SK-N-SH (cell line): ENCODE data around the gene MAMDC2. TPM values are rescaled to one million over a fixed set of nuclear protein-coding genes. Genes with fewer than 3 reads are reported as not detected.

Source experiments
- CTCF ChIA-PET: fragments of 300-600, 350-600 bp; formaldehyde crosslinking; extraction: SDS; loops from one replicate; lab custom pipeline; 2021; lab: Yijun Ruan, JAX
- POLR2A ChIA-PET: fragments of 350-600 bp; sonication (Branson Sonifier 250); formaldehyde crosslinking; extraction: SDS; loops from one replicate; lab custom pipeline; 2020; ENCODE audit warnings: antibody characterized with exemption, inconsistent platforms; lab: Yijun Ruan, JAX
- DNase-seq: peaks from one replicate; pipeline ENCODE4 v3.0.0; 2012
- H2AFZ ChIP-seq: fragments of 200-600 bp; sonication (generic); 2 replicates; pipeline ENCODE4 v1.8.1; 2016; ENCODE audit warnings: antibody characterized with exemption, mild to moderate bottlenecking, low read depth
- H3F3A ChIP-seq: fragments of 200-600 bp; sonication (generic); replicated peaks from 2 replicates; pipeline ENCODE3; 2016; ENCODE audit warnings: antibody characterized with exemption, mild to moderate bottlenecking; ENCODE audit not compliant: insufficient read depth
- H3K27ac ChIP-seq, 2 experiments: fragments of 200-500 bp in 1 of 2; fragments of 200-600 bp in 1 of 2; sonication (Bioruptor generic) in 1 of 2; sonication (generic), shearing (Covaris generic) in 1 of 2; 2 replicates each; pipeline versions ENCODE4 v1.5.1 to v1.6.1; 2014 to 2016; ENCODE audit warnings: low read depth in 2 of 2, inconsistent platforms in 1 of 2, low read length in 1 of 2, mild to moderate bottlenecking in 1 of 2, mixed read lengths in 1 of 2
- H3K27me3 ChIP-seq: fragments of 200-600 bp; sonication (generic), shearing (Covaris generic); 2 replicates; pipeline ENCODE4 v1.6.1; 2016; ENCODE audit warnings: mixed run types; ENCODE audit not compliant: insufficient read depth
- H3K36me3 ChIP-seq, 2 experiments: fragments of 200-500 bp in 1 of 2; fragments of 200-600 bp in 1 of 2; sonication (Bioruptor generic) in 1 of 2; sonication (generic) in 1 of 2; replicated peaks in 1 of 2; 2 replicates each; pipeline versions ENCODE3 to v1.5.1; 2014 to 2016; ENCODE audit warnings: low read length in 1 of 2, mild to moderate bottlenecking in 1 of 2; ENCODE audit not compliant: insufficient read depth in 2 of 2, control insufficient read depth in 1 of 2
- H3K4me1 ChIP-seq, 2 experiments: fragments of 200-500 bp in 1 of 2; fragments of 200-600 bp in 1 of 2; sonication (Bioruptor generic) in 1 of 2; sonication (generic), shearing (Covaris generic) in 1 of 2; 2 replicates each; pipeline versions ENCODE4 v1.5.1 to v1.6.1; 2014 to 2016; ENCODE audit warnings: low read depth in 1 of 2, low read length in 1 of 2, mixed run types in 1 of 2; ENCODE audit not compliant: insufficient read depth in 2 of 2, control insufficient read depth in 1 of 2
- H3K4me2 ChIP-seq: fragments of 200-600 bp; sonication (generic), shearing (Covaris generic); 2 replicates; pipeline ENCODE4 v1.6.1; 2017; ENCODE audit warnings: mixed run types
- H3K4me3 ChIP-seq, 2 experiments: fragments of 200-500 bp in 1 of 2; fragments of 200-600 bp in 1 of 2; sonication (Bioruptor generic) in 1 of 2; sonication (generic), shearing (Covaris generic) in 1 of 2; 2 replicates each; pipeline versions ENCODE4 v1.5.1 to v1.8.1; 2014 to 2016; ENCODE audit warnings: low read depth in 2 of 2, inconsistent platforms in 1 of 2, low read length in 1 of 2, mild to moderate bottlenecking in 1 of 2, mixed read lengths in 1 of 2, moderate library complexity in 1 of 2
- H3K79me2 ChIP-seq: fragments of 200-600 bp; sonication (generic); 2 replicates; pipeline ENCODE4 v1.8.1; 2017; ENCODE audit warnings: mild to moderate bottlenecking; ENCODE audit not compliant: insufficient read depth
- H3K9ac ChIP-seq: fragments of 200-600 bp; sonication (generic); 2 replicates; pipeline ENCODE4 v1.6.1; 2017; ENCODE audit warnings: mixed run types
- H3K9me2 ChIP-seq: fragments of 200-600 bp; sonication (generic); 2 replicates; pipeline ENCODE4 v1.6.1; 2017; ENCODE audit warnings: mixed run types
- H3K9me3 ChIP-seq: fragments of 200-600 bp; sonication (generic); 2 replicates; pipeline ENCODE4 v1.6.1; 2017; ENCODE audit warnings: mixed run types, mild to moderate bottlenecking, moderate library complexity
- H4K20me1 ChIP-seq: fragments of 200-600 bp; sonication (generic); 2 replicates; pipeline ENCODE4 v1.6.1; 2017; ENCODE audit warnings: mild to moderate bottlenecking, mixed run types; ENCODE audit not compliant: insufficient read depth
- CHD2 ChIP-seq: fragments of 150-350 bp; IDR thresholded peaks from 2 replicates; pipeline ENCODE4 v1.6.1; 2018; ENCODE audit warnings: low read length; ENCODE audit not compliant: partially characterized antibody
- ELF1 ChIP-seq: IDR thresholded peaks from 2 replicates; pipeline ENCODE4 v1.4.0; 2012
- FOSL2 ChIP-seq: IDR thresholded peaks from 2 replicates; pipeline ENCODE4 v1.4.0; 2012; ENCODE audit warnings: low read depth, mild to moderate bottlenecking, moderate library complexity, borderline replicate concordance
- FOXJ3 ChIP-seq: sonication (generic); formaldehyde crosslinking; IDR thresholded peaks from 2 replicates; pipeline ENCODE4 v1.5.1; 2020; ENCODE audit warnings: mild to moderate bottlenecking, missing genetic modification reagents
- GABPA ChIP-seq: IDR thresholded peaks from 2 replicates; pipeline ENCODE4 v1.4.0; 2012; ENCODE audit warnings: low read depth, mild to moderate bottlenecking
- MAX ChIP-seq: IDR thresholded peaks from 2 replicates; pipeline ENCODE4 v1.4.0; 2012; ENCODE audit warnings: low read depth
- NFIC ChIP-seq: IDR thresholded peaks from 2 replicates; pipeline ENCODE4 v1.4.0; 2012; ENCODE audit warnings: borderline replicate concordance
- RAD21 ChIP-seq: IDR thresholded peaks from 2 replicates; pipeline ENCODE4 v1.6.1; 2012; ENCODE audit warnings: mild to moderate bottlenecking, low read length
- RCOR1 ChIP-seq: fragments of 150-350 bp; IDR thresholded peaks from 2 replicates; pipeline ENCODE4 v1.6.1; 2017; ENCODE audit warnings: antibody characterized with exemption, low read length
- SIN3A ChIP-seq: IDR thresholded peaks from 2 replicates; pipeline ENCODE4 v1.6.1; 2012; ENCODE audit warnings: low read depth, mild to moderate bottlenecking, low read length, moderate library complexity, borderline replicate concordance
- TAF1 ChIP-seq: IDR thresholded peaks from 2 replicates; pipeline ENCODE4 v1.6.1; 2012; ENCODE audit warnings: low read depth, mild to moderate bottlenecking, low read length, moderate library complexity, borderline replicate concordance
- WGBS: methylation state at CpG from one replicate; pipeline ENCODE4 v1.1.6; 2017; ENCODE audit warnings: low lambda C conversion rate; 5-methylcytosine and 5-hydroxymethylcytosine counted together
- polyA plus RNA-seq, 3 experiments: library from polyadenylated mRNA; depleted of rRNA; stranded (reverse); fragments of >200 nt; gene quantifications; 2 replicates each; pipeline ENCODE4 v1.2.3, GENCODE V29; 2012
- TF ChIP-seq, protein P1 (sequence below): fragments of 200-600 bp; sonication (generic); IDR thresholded peaks from 2 replicates; pipeline ENCODE4 v1.6.1; 2017; ENCODE audit warnings: antibody characterized with exemption, mild to moderate bottlenecking, moderate library complexity

The MAMDC2 gene
- polyA plus RNA-seq, 1 of the 3 experiments (the other 2 are of a cell fraction), result not detected

- no peak for DNase-seq
- Histone ChIP-seq H3K4me1 (no peaks in the 10 kb centered on the region), H3K9me3 (no peaks in the 10 kb centered on the region), H4K20me1 (no peaks in the 10 kb centered on the region), H3K4me2 (no peak overlapping the region), H3K4me3 (no peak overlapping the region), H3K36me3 (no peaks in the 10 kb centered on the region), H3K9me2 (no peaks in the 10 kb centered on the region), H3K27ac (no peak overlapping the region), H3F3A (peaks cover 11% of the 10 kb centered on the region), H3K79me2 (no peaks in the 10 kb centered on the region), H3K9ac (no peak overlapping the region), H3K27me3 (no peaks in the 10 kb centered on the region), H2AFZ (no peak overlapping the region)
- ChIA-PET POLR2A (no interaction called here), CTCF (no interaction called here)
- 78% methylated on average over 3 of the region's 3 CpGs for WGBS
- no peak for TF ChIP-seq FOSL2
- TF ChIP-seq GABPA, result no peak
- TF ChIP-seq, protein P1, sequence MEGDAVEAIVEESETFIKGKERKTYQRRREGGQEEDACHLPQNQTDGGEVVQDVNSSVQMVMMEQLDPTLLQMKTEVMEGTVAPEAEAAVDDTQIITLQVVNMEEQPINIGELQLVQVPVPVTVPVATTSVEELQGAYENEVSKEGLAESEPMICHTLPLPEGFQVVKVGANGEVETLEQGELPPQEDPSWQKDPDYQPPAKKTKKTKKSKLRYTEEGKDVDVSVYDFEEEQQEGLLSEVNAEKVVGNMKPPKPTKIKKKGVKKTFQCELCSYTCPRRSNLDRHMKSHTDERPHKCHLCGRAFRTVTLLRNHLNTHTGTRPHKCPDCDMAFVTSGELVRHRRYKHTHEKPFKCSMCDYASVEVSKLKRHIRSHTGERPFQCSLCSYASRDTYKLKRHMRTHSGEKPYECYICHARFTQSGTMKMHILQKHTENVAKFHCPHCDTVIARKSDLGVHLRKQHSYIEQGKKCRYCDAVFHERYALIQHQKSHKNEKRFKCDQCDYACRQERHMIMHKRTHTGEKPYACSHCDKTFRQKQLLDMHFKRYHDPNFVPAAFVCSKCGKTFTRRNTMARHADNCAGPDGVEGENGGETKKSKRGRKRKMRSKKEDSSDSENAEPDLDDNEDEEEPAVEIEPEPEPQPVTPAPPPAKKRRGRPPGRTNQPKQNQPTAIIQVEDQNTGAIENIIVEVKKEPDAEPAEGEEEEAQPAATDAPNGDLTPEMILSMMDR, result no peak
- no peak for TF ChIP-seq MAX
- no peak for TF ChIP-seq RCOR1
- TF ChIP-seq SIN3A, result no peak
Measured at GRCh38 chr9:70156729-70157128, 113.1 kb downstream of the MAMDC2 start.

DNA sequence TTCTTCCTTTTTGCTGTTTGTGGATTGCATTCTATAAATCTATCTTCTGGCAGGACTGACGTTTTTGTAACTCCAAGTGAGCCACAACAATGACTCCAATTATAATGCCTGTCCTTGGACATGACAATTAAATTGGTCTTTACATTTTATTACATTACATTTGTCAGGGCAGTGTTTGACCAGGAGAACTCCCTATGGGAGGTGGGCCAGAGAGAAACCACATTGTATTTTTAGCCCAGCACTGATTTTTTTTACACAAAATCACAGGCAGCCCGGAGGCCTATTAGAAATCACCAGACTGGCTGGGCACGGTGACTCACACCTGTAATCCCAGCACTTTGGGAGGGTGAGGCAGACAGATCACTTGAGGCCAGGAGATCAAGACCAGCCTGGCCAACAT, 116.0 kb downstream of the MAMDC2 start:
- H3K9me3 ChIP-seq, result no peaks in the 10 kb centered on the region
- no peak overlapping the region for H3K4me2 ChIP-seq
- H3K9ac ChIP-seq, result no peak overlapping the region
- no peak for DNase-seq
- ChIA-PET CTCF (interaction anchor here (2.1 to 2.5 kb wide), 2 partner anchors 10 to 47 kb away, joined by 9 read pairs; no protein-coding TSS in a partner anchor), POLR2A (no interaction called here)
- no peaks in the 10 kb centered on the region for H3K27me3 ChIP-seq
- no peak overlapping the region for H2AFZ ChIP-seq
- no peak overlapping the region for H3K27ac ChIP-seq
- no peaks in the 10 kb centered on the region for H3K9me2 ChIP-seq
- WGBS, result 33% methylated on average over 3 of the region's 3 CpGs
- no peaks in the 10 kb centered on the region for H3K79me2 ChIP-seq
- TF ChIP-seq FOXJ3 (CRISPR knock-in tag) (no peak), NFIC (no peak), CHD2 (no peak), RCOR1 (no peak), TAF1 (no peak), ELF1 (no peak), SIN3A (no peak), RAD21 (no peak)
- no peaks in the 10 kb centered on the region for H3K4me1 ChIP-seq
- H3F3A ChIP-seq, result peaks cover 11% of the 10 kb centered on the region
- no peak overlapping the region for H3K4me3 ChIP-seq
- no peaks in the 10 kb centered on the region for H4K20me1 ChIP-seq
- H3K36me3 ChIP-seq, result no peaks in the 10 kb centered on the region
